OCI-M2 (cell line): ENCODE results near the gene ADK.
"Not testable (repeated sequence)": the region's sequence is repeated elsewhere in the genome, so short reads cannot be mapped to it uniquely, and the experiment has no call there.

Source experiments
- DNase-seq: peaks from one replicate; lab custom pipeline; 2025; ENCODE audit not compliant: unreplicated experiment; lab: John Stamatoyannopoulos, UW

ADK gene

DNA sequence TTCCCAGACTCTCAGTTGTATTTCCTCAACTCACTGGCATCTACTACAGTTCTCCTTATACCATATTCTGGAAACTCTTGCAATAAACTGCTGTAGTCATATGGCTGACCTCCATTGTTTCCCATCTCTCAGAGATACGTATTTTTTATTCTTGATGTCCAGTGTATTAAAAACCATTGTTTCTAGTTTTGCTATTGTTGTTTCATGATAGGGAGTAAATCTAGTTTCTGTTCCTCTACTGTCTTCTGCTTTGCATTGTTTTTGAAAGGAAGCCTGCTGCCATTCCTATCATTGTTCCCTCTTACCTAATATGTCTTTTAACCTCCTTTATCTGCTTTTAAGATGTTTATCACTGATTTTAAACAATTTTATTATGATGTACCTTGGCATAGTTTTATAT lies 255.0 kb downstream of the ADK start:
- DNase-seq, result no peak

DNA sequence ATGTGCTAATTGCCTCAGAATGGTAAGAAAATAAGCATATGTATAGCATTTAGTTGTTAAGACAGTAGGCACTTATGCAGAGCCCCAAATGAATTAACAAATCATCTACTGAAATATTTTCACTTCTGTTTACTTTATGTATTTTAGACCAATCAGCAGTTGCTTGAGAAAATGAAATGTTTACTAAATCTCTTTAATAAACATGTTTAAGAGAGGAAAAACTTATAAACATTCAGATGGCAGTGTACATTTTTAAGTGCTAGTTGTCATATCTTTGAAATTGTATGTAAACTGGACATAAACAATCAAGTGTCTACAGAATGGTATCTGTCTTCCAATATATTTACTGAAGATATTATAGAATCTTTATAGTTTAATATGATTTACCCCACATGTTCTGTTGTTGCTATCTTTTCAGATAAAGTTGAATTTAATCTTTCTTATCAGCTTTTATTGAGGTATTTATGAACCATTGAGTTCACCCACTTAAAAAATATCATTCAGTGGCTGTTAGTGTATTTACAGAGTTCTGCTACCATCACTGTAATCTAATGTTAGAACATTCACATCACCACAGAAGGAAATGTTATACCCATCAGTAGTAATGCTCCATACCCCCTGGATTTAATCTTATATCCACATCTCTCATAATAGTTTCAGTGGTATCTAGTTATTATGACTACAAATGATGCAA lies 264.3 kb downstream of the ADK start:
- no peak for DNase-seq

DNA sequence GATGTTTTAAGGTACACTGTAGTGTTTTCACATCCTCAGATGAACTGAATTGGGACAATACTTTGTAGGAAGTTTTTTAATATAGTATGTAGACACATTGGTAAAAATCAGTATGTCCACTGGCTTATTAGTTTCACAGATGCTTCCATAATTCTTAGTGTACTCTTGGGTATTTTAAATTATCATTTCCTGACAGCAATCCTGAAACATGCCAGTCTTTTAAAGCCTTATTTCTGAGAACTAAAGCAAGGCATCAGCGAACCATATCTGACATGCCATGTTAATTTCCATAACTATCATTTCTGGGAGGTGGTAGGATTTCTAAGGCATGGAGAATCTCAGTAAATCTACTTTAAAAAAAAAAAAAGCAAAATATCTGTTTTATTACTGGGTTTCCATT lies 266.4 kb downstream of the ADK start:
- DNase-seq, result no peak

DNA sequence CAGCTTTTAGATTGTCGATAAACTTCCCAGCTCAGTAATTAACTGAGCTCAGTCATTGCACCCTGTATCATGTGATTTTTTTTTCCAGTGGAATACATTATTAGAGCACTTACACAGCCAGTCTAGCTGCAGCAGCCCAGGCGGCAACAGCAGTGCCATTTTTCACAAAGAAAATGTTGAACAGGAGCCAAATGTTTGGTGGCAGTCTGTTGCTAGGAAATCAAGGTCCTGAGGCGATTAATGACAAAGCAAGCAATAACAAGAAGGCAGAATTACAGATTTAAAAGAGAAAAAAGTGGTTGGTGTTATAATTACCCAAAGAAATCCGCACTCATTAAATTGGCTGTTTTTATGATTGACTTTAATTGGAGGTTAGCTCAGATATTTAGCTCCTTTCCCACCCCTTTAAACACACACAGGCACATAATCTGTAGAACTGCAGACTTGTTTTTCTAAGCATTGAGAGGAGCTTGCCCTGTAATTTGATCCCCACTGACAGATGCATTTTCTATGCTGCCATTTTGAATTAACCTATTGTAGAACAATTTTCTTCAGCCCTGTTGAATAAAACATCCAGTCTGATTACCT lies 267.4 kb downstream of the ADK start:
- no peak for DNase-seq

DNA sequence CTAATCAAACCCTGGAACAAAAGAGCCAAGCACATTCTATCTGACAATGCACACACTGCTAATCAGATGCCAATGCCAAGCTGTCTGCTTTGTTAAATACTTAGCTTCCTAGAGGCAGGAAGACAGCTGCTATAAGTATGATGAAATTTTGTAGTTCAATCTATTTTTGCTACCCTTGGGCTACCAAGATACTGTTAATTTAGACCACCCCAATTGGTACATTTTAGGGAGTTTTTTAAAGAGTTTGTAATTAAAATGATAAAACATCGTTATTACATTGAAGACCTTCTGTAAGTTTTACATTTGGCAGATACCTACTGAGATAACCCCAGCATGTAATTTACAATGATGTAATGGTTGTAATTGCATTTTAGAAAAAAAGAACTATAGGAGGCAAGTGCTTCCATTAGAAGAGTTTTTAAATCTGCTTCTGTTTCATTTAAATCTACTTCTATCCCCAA lies 268.5 kb downstream of the ADK start:
- no peak for DNase-seq

DNA sequence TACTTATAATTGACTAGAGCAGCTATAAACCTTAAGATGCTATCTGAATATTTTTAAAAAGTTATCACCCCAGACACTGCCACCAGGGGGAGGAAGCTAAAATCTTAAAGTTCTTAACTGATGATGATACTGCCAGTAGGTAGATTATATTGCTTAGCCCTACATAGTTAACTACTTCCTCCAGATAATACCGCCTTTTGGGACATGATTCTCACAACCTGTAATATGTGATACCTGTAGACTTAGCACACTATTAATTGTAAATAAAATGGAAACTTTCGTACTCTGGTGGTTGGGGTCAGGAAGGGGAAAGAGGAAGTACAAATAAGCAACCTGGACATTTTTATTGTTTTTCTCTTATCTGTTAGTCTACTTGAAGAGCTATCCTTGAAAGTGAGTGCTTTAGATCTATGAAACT lies 268.9 kb downstream of the ADK start:
- no peak for DNase-seq

DNA sequence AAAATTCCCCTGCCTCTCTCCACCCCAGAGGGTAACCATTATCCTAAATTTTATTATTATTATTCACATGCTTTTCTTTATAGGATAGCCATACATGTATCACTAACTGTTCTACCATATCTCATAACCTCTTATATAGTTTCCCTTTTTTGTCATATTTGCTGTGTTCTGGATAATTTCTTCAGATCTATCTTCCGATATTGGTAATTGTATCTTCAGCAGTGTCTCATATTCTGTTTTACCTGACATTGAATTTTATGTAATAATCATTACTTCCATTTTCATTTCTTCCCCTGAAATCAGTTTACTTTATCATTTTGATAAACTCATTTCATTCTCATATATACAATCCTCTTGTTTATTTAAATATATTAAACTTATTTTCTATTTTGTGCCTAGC lies 273.5 kb downstream of the ADK start:
- DNase-seq, result no peak

DNA sequence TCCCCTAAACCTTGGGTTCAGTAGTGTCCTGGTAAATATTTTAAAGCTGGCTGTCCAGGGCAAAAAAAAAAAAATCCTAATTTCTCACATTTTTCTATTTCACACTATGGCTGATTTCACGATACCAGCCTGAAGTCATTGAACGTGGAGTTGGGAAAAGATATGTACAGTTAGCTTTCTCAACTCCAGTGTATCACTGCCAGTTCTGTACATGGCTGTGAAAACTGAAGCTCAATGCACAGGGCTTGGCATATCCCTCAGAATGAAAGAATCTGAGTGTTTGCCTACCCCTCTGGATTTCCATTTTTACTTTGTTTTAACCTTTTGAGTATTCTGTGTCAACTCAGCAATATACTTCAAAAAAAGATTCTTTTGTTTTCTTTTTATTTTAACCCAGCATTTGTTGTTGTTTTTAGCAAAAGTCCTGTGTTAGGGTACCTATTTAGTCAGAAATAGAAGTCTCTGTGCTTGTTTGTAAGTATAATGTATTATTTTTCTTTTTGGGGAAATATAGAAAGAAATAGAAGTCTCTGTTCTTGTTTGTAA lies 274.5 kb downstream of the ADK start:
- no peak for DNase-seq

DNA sequence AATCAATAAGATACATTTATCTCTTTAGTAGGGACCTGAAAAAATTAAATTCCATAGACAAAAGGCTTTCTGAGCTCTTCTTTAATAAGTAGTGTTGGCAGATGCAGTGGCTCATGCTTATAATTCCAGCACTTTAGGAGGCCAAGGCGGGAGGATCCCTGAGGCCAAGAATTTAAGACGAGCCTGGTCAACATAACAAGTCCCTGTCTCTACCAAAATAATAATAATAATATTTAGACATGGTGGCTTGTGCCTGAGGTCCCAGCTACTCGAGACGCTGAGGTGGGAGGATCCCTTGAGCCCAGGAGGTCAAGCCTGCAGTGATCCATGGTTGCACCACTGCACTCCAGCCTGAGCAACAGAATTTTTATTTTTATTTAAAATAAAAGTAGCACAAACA lies 280.8 kb downstream of the ADK start:
- DNase-seq, result no peak

DNA sequence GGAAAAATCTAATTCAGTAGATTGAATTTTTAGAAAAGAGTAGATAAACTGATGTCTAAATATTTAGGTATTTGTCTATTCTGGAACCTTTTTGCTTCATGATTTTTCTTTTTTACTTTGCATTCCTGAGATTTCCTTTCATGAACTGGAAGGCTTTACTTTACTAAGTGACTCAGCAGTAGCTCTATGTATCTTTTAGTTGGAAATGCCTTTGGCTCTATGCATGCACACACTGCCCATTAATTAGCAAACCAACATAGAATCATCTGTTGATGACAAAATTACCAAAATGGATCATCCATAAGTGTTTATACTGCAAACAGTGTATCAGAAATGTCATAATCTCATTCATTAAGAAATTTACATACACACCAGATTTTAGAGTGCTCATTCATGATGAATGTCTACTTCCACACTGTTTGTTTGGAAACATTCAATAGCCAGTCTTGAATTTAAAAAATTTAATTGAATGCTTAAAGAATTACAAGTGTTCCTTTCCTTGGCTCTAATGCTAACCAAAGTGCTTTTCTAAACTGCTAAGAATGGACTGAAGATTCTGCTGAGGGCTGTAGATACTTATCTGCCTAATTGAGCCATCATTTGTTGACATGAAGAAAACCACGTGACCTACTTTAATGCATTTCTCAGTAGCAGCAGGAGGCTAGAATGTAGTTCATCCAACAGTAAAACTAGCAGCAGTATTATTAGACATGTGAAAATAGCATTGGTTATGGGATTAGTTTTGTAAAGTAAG lies 282.0 kb downstream of the ADK start:
- no peak for DNase-seq

DNA sequence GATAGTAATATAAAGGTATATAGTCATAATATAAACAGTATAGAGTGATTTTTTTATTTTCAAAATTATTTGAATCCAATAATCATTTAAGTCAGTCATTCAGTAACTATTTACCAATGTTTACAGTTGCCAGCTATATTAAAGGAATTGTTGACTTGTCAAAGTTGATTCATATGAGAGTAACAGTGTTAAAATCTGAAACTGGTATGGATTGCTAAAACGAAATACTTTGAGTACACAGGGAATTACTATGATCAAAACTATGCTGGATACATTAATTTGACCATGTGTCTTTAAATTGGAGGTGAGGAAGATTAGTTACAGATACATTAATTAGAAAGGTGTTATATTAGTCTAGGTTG lies 282.6 kb downstream of the ADK start:
- no peak for DNase-seq

DNA sequence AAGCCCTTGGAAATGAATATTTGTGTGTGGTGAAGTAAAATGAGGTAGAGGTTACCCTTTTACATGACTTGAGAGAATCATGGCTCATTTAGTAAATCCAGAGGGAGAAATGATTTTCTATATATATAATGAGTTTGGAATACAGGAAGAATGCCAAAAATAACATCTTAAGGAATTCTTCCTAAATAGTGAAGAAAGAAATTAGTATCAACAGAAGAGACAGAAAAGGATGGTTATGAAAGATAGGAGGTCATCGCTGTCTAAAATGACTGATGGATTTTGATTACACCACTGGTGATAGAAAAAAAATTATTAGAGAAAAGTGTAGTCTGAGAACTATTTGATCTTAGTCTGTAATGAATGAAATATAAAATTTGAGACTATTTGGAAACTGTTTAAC lies 283.0 kb downstream of the ADK start:
- DNase-seq, result no peak

DNA sequence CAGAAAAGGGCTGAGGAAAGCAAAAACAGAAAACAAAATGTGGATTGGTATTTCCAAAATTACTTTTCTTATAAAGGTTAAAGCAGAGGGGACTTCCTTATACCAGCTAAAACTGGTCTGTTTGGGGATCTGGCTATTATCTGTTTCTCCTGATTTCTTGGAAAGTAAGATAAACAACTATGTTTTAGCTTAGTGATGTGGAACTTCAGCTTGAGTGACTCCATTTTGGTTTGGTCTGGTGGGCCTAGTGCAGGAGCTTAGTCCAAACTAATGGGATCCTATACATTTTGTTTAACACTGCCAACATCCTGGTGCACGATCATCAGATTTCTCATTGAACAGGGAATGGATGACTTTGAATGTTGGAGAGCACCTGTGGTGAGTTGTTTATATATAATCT lies 283.5 kb downstream of the ADK start:
- DNase-seq, result no peak

DNA sequence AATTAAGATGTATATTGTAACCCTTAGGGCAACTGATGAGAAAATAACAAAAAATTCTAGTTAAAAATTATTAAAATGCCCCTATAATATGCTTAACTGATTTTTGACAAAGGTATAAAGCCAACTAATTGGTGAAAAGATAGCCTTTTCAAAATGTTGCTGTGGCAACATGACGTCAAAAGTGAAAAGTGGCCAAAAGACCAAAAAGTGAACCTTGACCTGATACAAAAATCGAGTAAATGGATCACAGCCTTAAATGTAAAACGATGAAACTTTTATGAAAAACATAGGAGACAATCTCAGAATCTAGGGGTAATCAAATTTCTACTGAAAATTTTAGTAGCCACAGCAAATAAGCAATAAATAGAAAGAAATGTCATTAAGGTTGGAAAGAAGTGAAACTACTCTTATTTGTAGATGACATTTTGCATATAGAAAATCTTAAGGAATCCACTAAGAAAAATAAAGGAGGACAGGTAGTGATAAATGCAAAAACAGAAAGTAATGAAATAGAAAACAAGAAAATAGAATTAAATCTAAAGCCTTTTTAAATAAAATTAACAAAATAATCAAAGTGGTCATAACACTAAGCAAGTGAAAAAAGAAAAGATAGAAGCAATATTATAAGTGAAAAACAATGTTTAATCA lies 285.6 kb downstream of the ADK start:
- no peak for DNase-seq

DNA sequence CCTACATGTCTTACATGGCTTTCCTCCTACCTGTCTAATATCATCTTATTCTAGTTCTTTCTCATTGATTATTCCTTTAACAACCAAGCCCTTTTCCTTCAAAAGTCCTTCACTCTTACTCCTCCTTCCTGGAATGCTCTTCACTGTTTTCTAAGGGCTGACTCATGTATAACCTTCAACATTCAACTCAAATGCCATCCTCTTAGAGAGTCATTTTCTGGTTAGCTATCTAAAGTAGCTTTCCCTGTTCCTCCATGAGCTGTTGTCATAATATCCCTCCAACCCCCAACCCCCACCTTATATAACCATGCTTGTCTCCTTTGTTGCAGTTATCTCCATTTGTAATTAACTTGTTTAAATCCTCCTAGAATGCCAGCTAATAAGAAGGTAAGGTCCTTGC lies 286.8 kb downstream of the ADK start:
- no peak for DNase-seq

DNA sequence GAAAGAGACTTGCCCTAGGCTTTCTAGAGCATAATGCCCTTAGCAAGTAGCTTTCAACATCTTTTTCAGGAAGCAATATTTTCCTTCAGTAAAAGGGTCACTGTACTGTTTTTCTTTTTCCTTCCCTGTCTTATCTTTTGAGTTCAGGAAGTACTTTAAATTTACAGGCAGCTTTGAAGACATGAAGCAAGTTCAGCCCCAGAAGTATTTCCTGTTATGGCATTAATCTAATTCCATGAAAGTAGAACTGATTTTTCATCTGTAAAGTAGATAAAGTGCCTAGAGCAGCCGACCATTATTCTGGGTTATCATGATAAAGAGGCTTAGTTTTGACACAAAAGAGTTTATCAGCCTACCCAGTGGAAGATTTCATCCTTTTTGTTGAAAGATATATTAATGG lies 288.2 kb downstream of the ADK start:
- no peak for DNase-seq

DNA sequence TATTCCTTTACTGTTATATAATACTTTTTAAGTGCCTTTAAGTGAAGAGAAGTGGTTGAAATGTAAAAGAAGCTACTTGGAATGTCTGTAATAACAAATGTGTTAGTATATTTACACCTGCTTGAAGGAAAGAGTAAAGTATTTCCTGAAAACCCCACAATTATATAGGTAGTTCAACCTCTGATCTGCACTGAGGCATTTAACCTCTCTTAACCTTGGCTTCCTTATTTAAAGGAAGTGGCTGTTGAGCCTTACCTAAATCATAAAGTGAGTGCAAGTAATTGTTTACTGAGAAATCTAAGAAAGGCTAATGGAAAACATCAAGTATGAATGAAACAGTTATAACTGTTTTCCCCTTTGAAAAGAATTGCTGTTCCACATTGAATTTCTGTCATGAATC lies 294.5 kb downstream of the ADK start:
- DNase-seq, result no peak

DNA sequence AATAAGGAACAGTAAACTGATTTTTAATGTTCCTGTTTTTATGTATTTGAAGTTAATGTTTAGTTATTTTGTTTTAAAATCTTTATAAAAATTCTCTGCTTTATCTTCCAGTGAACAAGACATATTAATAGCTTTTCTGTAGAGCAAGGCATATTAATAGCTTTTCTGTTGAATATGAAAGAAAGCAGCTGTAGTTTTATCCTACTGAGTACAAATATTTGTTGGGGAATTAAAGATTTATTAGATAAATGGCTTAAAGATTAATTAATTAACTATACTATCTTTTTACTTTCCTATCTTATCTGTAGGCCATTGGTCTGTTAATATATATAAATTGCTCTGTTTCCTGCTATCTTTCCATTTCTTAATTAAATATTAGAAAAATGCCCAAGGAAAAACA lies 299.6 kb downstream of the ADK start:
- DNase-seq, result no peak

DNA sequence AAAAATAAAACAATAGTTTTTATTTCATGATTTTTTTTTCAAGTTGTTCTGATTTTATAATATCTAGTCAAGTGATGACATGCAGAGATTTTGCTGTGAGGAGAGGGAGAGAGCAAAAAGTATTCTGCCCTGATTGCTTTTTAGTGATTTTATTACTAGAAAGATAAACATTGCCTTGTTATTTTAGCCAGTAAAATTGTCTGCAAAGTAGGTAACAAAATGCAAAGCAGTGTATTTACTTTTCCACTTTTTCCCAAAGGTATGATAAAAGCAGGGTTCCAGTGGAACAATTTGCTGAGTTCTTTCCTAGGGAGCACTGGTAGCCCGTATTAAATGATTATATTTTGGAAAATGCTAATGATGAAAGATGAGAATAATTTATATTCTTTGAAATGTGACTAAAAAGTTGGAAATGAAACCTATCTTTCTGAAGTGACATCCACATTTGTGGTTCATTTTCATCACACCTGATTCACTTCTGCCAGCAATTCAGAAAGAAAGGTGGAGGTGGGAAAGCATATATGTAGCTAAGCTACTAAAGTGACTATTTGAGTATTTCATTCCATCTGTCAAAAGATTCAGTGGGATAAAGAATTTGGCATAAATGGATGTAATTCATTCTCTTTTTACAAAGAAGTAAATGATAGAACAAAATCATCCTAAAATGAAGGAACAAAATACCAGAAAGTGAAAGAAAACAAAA lies 300.3 kb downstream of the ADK start:
- DNase-seq, result no peak

DNA sequence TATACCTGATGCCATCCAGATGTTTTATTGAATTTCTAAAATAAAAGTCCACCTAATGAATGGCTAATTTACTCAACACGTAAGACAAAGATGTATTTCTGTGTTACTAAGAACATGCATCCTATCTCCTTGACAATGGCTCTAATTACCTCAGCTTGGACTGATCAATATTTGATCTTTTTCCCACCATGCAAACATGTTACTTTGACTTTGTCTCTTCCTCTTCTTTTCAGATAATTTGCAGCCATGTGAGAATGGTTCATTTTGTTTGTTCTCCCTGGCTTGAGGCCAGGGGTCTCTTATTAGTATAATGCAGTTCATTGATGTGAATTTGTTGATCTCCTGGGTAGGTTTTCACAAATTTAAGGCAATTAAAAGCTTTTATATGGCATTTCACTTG lies 302.1 kb downstream of the ADK start:
- DNase-seq, result no peak

DNA sequence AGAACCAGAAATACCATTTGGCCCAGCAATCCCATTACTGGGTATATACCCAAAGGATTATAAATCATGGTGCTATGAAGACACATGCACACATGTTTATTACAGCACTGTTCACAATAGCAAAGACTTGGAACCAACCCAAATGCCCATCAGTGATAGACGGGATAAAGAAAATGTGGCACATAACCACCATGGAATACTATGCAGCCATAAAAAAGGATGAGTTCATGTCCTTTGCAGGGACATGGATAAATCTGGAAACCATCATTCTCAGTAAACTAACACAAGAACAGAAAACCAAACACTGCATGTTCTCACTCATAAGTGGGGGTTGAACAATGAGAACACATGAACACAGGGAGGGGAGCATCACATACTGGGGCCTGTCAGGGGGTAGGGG lies 306.5 kb downstream of the ADK start:
- not testable (repeated sequence) for DNase-seq
